Dendritic cell treated with granulocyte-macrophage colony-stimulating factor and Interleukin-4, amounts not matched to agents 40 ng/mL and 50 ng/mL, for 4 days (primary cell): ENCODE results near the gene FAM78A.
"Not testable (repeated sequence)": the region's sequence is repeated elsewhere in the genome, so short reads cannot be mapped to it uniquely, and the experiment has no call there.

Experiments
- H3K27ac Mint-ChIP-seq: one replicate; pipeline ENCODE4 v1.8.0; 2022; ENCODE audit warnings: mild to moderate bottlenecking, mixed read lengths
- H3K27me3 Mint-ChIP-seq: one replicate; pipeline ENCODE4 v1.8.0; 2022; ENCODE audit warnings: mild to moderate bottlenecking, mixed read lengths
- H3K36me3 Mint-ChIP-seq: one replicate; pipeline ENCODE4 v1.8.0; 2022; ENCODE audit warnings: low read depth, mixed read lengths
- H3K4me1 Mint-ChIP-seq: one replicate; pipeline ENCODE4 v1.8.0; 2022; ENCODE audit warnings: low read depth, mixed read lengths
- H3K4me3 Mint-ChIP-seq: one replicate; pipeline ENCODE4 v1.8.0; 2022; ENCODE audit warnings: mild to moderate bottlenecking, moderate library complexity, mixed read lengths
- H3K9me3 Mint-ChIP-seq: one replicate; pipeline ENCODE4 v1.8.0; 2022; ENCODE audit warnings: mixed read lengths
- intact Hi-C: fragments of 100-400 bp; cut with micrococcal nuclease; formaldehyde crosslinking; loops from one replicate; pipeline ENCODE4 v1.15.0; 2022

The FAM78A gene

DNA sequence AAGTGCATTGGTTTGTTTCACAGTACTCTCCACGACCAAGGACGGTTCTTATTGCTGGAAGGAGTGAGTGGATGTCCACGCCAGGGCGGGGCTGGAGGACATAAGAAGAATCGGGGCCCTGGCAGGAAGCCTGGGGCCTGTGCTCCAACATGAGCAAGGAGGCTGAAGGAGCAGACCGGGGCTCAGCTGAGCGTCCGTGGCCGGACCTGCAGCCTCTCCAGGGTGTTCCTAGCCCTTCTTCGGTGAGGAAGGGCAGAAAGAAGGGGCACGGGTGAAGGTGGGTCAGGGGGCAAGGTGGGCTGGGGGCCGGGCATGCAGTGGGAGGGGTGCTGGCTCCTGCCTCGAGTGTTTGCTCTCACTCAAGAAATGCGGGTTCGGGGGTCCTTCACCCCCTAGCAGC lies 18.1 kb downstream of the FAM78A start:
- H3K27ac Mint-ChIP-seq, result peak overlapping the region; percentile 90
- H3K36me3 Mint-ChIP-seq, result peaks cover 62% of the 10 kb centered on the region
- intact Hi-C loops, result no loop called here
- no peaks in the 10 kb centered on the region for H3K9me3 Mint-ChIP-seq
- peaks cover 93% of the 10 kb centered on the region for H3K4me1 Mint-ChIP-seq
- no peaks in the 10 kb centered on the region for H3K27me3 Mint-ChIP-seq
- no peak overlapping the region for H3K4me3 Mint-ChIP-seq

DNA sequence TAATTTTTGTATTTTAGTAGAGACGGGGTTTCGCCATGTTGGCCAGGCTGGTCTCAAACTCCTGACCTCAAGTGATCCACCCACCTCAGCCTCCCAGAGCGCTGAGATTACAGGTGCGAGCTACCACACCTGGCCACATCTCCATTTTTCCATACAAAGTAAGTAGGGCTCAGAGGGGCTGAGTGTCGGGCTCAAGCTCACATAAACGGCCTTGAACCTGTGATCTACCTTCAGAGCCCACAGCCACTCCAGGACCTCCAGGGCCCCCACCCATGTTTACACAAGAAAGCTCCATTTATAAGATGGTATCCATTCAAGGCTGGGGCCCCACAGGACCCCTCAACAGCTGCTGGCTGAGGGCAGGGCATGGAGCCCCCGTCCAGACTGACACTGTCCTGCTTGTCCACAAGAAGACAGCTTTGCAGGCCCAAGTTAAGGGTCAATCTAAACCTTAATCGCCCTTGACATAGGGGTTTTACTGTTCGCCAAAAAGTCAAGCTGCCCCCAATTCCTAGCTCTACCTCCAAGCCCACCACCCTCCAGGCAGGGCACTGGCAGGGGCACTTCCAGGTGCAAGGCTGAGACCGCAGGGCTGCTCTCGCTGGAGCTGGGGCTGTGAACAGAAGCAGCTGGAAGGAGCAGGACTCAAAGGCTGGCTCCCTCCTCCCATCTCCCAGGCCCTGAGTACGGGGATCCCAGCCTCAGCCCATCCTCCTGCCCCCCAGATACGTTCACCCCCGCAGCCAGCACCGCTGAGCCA lies 18.9 kb downstream of the FAM78A start:
- H3K4me3 Mint-ChIP-seq, result no peak overlapping the region
- peaks cover 92% of the 10 kb centered on the region for H3K4me1 Mint-ChIP-seq
- H3K27me3 Mint-ChIP-seq, result no peaks in the 10 kb centered on the region
- peak overlapping the region; percentile 90 for H3K27ac Mint-ChIP-seq
- intact Hi-C loops, result loop anchor here (2.0 kb wide), 1 partner anchor 19 kb away; the partner anchor contains the start of gene FAM78A
- peaks cover 55% of the 10 kb centered on the region for H3K36me3 Mint-ChIP-seq
- no peaks in the 10 kb centered on the region for H3K9me3 Mint-ChIP-seq

DNA sequence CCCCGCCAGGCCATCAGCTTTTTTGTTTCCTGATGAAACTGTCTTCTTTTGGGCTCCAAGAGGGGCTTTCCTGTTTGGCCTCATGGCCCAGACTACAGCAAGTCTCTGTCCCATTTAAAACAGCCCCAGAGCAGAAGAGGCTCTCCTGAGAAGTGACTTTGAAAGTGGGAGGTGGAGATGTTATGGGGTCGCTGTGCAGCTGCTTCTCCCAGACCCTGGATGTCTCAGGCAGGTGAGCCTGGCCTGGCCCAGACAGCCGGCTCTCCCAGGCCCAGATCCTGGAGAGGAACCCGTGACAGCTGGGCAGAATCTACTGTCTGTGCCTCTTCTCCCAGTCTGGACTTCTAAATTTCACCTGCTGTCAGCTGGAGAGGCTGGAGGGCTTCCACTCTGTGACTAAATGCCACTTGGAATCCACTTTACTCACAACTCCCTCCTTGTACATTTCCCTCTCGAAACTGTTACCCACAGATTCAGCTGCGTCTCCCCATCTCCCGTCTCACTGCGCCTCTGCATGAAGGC lies 20.6 kb downstream of the FAM78A start:
- Mint-ChIP-seq H3K9me3 (no peaks in the 10 kb centered on the region), H3K27me3 (no peaks in the 10 kb centered on the region), H3K4me1 (peaks cover 87% of the 10 kb centered on the region), H3K4me3 (peak overlapping the region; percentile 72), H3K27ac (peak overlapping the region; percentile 90), H3K36me3 (peaks cover 37% of the 10 kb centered on the region)
- intact Hi-C loops, result loop anchor here (2.0 kb wide), 1 partner anchor 21 kb away; the partner anchor contains the start of gene FAM78A

DNA sequence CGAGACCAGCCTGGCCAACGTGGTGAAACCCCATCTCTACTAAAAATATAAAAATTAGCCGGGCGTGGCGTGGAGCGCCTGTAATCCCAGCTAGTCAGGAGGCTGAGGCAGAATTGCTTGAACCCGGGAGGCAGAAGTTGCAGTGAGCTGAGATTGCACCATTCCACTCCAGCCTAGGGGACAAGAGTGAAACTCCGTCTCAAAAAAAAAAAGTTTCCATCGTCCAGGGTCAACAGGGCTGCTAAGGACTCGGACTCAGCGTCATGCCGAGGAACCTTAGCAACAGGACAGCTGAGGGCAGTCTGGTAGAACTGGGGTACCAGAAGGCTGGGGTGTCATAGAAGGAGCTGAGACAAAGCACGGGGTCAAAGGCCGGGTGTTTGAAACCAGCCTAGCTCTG lies 21.7 kb downstream of the FAM78A start:
- Mint-ChIP-seq H3K36me3 (peaks cover 26% of the 10 kb centered on the region), H3K27me3 (no peaks in the 10 kb centered on the region), H3K27ac (peak overlapping the region; percentile 90), H3K4me1 (peaks cover 81% of the 10 kb centered on the region), H3K9me3 (no peaks in the 10 kb centered on the region), H3K4me3 (peak overlapping the region; percentile 32)
- intact Hi-C loops, result no loop called here

DNA sequence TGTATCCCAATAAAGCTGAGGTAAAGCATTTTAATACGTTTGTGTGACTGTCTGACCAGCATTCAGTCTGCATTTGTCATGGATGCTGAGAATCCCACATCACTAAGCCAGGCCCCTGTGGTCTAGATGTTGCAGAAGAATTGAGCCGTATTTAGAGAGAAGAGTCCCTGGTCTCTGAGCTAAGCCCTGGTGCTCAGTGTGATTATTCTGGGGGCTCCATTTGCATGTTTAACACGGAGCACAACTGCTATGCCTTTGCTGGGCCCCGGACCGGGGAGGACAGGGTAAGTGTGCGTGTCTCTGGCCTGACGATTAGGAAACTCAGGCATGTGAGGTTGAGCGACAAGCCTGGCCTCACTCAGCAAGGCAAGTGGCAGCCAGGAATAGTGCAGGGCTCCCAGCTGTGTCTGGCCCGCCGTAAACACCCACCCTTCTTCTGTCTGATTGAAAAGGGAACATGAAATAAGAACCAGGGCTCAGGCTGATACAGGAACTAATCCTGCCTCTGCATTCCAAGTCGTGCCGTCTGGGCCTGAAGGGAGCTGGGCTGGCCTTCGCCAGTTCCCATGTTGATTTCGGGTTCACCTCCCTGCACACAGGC lies 22.3 kb downstream of the FAM78A start:
- Mint-ChIP-seq H3K27ac (peak overlapping the region; percentile 90), H3K27me3 (no peaks in the 10 kb centered on the region), H3K4me1 (peaks cover 74% of the 10 kb centered on the region), H3K9me3 (no peaks in the 10 kb centered on the region), H3K4me3 (peak overlapping the region; percentile 32), H3K36me3 (peaks cover 20% of the 10 kb centered on the region)
- intact Hi-C loops, result no loop called here

DNA sequence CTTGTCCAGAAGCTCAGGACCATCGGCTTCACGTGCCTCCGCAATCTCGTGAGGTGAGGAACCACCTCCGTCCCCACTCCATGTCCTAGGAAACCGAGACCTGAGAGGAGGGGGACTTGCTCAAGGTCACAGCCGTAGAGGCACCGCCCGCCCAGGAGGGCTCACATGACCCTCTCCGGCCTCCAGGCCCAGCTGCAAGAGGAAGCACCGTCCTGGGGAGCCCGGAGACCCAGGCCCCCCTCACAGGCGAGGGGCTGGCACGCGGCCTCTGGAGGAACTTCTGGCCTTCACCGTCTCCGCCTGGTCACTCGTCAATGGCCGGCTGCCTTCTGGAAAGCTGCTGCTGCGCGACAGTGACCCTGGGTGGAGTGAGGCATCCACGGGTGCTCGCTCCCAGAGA lies 24.2 kb downstream of the FAM78A start:
- Mint-ChIP-seq H3K27ac (peak overlapping the region; percentile 90), H3K27me3 (no peaks in the 10 kb centered on the region), H3K4me1 (peaks cover 55% of the 10 kb centered on the region), H3K4me3 (peak overlapping the region; percentile 81), H3K9me3 (no peaks in the 10 kb centered on the region), H3K36me3 (peaks cover 1% of the 10 kb centered on the region)
- intact Hi-C loops, result no loop called here

DNA sequence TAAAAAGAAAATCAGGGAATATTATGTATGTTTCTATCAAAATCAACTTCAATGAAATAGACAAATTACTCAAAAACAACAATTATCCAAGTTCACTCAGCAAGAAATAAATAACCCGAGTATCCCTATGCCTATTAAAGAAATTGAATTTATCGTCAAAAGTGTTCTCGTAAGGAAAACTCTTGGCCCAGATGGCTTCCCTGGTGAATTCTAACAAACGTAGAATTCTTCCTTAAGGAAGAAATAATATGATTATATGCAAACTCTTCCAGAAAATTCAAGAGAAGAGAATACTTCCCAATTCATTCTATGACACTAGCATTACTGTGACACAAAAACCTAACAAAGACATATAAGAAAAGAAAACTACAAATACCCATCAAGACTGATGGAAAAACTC lies 29.7 kb downstream of the FAM78A start:
- Mint-ChIP-seq H3K4me1 (peaks cover 11% of the 10 kb centered on the region), H3K9me3 (peaks cover 9% of the 10 kb centered on the region)
- intact Hi-C loops, result loop anchor here (5.0 kb wide), 1 partner anchor 86 kb away; no protein-coding TSS in a partner anchor

DNA sequence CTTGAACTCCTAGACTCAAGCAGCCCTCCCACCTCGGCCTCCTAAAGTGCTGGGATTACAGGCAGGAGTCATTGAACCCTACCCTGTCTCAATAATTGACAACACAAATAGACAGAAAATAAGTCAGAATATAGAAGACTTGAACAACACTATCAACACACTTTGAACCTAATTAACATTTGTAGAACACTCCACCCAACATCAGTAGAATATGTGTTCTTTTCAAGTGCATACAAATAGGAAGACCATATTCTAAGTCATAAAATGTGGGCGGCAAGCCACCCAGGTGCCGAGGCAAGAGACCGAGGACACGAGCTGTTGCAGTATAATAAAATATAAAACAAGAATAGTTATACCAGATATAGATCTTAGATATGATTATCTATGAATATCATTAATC lies 32.0 kb downstream of the FAM78A start:
- H3K9me3 Mint-ChIP-seq, H3K4me3 Mint-ChIP-seq, intact Hi-C loops, H3K27ac Mint-ChIP-seq, H3K27me3 Mint-ChIP-seq: not testable (repeated sequence)
- Mint-ChIP-seq H3K4me1 (peaks cover 19% of the 10 kb centered on the region), H3K36me3 (peaks cover 40% of the 10 kb centered on the region)

More for the DNA sequence above, 29.7 kb downstream of the FAM78A start:
- peaks cover 24% of the 10 kb centered on the region for H3K36me3 Mint-ChIP-seq
- H3K4me3 Mint-ChIP-seq, result no peak overlapping the region
- no peak overlapping the region for H3K27ac Mint-ChIP-seq
- H3K27me3 Mint-ChIP-seq, result no peaks in the 10 kb centered on the region

DNA sequence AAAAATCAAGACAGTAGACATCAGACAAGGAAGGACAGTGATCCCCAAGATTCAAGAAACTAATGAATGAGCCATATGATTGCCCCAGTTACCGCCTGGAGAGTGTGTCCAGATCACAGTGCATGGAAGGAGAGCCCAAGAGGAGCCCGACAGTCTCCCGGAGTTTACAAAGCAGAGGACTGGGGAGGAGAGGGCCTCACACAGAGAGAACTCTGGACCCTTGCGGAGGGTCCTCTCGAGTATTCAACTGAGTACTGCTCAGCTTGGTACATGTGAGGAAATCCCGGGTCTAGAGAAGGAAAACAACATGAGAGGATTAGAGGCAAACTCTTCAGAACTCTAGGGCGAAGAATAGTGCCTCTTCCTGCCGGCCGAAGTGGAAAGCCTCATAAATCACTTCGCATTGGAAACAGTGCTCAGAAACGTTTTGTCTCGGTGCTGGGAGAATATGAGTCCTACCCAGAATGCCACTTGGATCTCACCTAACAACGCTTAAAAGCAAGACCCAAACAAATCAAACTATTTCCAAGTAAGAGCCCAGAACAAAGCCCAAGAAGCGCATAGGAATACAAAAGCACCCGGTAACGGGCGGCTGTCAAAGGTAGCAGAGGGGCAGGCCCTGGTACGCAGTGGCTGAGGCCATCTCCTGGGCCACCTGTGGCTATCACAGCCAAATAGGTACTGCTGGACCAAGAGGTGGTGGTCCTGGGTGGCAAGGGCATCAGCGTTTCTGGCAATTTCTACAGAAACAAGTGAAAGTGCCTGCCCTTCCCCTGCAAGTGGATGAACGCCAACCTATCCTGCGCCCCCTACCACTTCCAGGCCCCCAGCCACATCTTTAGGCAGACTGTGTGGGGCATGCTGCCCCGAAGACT lies 36.0 kb downstream of the FAM78A start:
- peaks cover 52% of the 10 kb centered on the region for H3K36me3 Mint-ChIP-seq
- intact Hi-C loops, result no loop called here
- peak overlapping the region; percentile 45 for H3K27ac Mint-ChIP-seq
- peaks cover 8% of the 10 kb centered on the region for H3K27me3 Mint-ChIP-seq
- peaks cover 9% of the 10 kb centered on the region for H3K9me3 Mint-ChIP-seq
- peaks cover 40% of the 10 kb centered on the region for H3K4me1 Mint-ChIP-seq
- H3K4me3 Mint-ChIP-seq, result no peak overlapping the region

DNA sequence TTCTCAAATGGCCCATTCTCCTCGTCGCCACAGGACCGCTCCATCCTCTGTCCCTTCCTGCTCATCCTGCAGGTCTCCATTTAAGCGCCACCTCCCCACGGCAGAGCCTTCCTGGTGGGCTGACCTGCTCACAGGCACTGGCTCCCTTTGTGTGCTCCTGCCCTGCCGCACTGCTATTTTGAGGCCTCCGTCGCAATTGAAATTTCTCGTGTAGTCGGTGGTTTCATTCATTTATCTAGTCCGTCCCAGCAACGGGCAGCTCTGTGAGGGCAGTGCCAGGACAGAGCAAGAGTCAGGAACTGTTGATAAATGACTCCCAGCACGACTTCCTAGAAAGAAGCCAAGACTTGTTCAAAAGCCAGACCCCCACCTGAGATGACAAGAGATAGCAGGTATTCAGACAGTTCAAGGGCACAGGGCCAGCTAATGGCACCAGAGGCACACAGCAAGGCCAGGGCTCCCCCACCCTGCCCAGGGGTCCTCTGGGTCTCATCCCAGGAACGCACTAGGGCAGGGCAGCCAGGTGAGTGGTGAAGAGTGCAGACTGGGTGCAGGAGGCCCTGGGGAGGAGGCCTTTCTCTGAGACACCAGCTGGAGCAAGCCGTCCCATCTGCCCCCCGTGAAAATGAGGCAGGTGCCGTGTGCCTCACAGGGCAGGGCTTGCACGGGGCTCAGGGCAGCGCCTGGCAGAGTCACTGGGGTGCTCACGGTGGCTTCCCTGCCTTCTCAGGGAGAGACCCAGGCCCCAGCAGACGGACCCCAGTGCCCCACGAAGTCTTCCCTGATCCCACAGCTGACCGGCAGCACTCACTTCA lies 36.9 kb downstream of the FAM78A start:
- peaks cover 56% of the 10 kb centered on the region for H3K36me3 Mint-ChIP-seq
- H3K4me3 Mint-ChIP-seq, result peak overlapping the region; percentile 4
- intact Hi-C loops, result loop anchor here (5.0 kb wide), 1 partner anchor 38 kb away; the partner anchor contains the start of gene FAM78A
- peak overlapping the region; percentile 85 for H3K27ac Mint-ChIP-seq
- H3K27me3 Mint-ChIP-seq, result peaks cover 8% of the 10 kb centered on the region
- H3K4me1 Mint-ChIP-seq, result peaks cover 40% of the 10 kb centered on the region
- H3K9me3 Mint-ChIP-seq, result peaks cover 9% of the 10 kb centered on the region

DNA sequence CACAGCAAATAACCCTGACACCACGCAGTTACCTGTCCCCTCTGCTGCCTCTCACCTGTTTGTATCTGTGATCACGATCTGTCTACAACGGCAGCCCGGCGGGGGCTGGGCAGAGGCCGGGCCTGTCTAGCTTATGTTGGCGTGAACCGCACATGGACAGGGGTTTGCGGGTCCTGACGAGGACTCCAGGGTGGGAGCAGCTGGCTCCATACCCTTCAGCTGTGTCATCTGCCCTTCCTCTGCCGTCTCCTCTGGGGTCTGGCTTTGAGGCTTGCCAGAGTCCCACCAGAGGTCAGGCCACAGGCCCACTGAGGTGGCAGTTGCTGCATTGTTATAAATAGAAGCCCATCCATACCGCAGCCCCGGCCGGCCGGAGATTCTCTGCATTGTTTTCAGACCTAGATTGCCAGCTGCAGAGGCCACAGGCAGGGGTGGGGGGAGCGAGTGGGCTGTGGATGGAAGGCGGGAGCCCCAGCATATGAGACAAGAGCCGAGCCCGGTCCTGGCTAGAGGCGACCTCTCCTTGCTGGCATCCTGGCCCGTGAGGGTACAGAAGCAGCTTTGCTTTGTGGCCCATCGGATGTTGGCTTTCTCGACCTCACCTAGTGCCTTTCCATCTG lies 37.8 kb downstream of the FAM78A start:
- intact Hi-C loops, result loop anchor here (5.0 kb wide), 1 partner anchor 39 kb away; the partner anchor contains the start of gene FAM78A
- Mint-ChIP-seq H3K27ac (peak overlapping the region; percentile 85), H3K4me3 (peak overlapping the region; percentile 55), H3K27me3 (peaks cover 8% of the 10 kb centered on the region), H3K4me1 (peaks cover 40% of the 10 kb centered on the region), H3K36me3 (peaks cover 61% of the 10 kb centered on the region), H3K9me3 (peaks cover 9% of the 10 kb centered on the region)

DNA sequence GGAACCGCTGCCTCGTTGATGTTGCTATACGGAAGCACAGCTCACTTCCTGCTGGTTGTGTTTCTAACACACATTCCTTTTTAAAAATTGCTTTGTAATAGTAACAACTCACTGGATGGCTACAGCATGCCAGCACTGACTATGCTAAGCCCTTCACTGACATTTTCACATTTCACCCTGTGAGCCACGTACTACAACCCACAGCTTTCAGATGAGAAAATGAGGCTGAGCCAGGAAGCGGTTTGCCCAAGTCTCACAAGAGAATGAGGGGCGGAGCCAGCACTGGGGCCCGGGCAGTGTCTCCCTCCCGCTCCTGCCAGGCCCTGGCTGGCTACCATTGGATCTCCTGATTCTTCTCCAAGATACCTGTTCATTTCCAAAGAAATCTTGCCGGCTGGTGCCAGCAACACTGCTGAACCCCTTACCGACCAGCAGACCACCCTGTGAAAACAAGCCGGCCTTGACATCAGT lies 38.3 kb downstream of the FAM78A start:
- Mint-ChIP-seq H3K4me1 (peaks cover 40% of the 10 kb centered on the region), H3K4me3 (peak overlapping the region; percentile 55), H3K27ac (peak overlapping the region; percentile 85), H3K9me3 (peaks cover 5% of the 10 kb centered on the region), H3K36me3 (peaks cover 60% of the 10 kb centered on the region), H3K27me3 (peaks cover 8% of the 10 kb centered on the region)
- intact Hi-C loops, result loop anchor here (5.0 kb wide), 1 partner anchor 39 kb away; the partner anchor contains the start of gene FAM78A
